Measurements from ENCODE around the gene PPP2R2C.

PPP2R2C gene

DNA sequence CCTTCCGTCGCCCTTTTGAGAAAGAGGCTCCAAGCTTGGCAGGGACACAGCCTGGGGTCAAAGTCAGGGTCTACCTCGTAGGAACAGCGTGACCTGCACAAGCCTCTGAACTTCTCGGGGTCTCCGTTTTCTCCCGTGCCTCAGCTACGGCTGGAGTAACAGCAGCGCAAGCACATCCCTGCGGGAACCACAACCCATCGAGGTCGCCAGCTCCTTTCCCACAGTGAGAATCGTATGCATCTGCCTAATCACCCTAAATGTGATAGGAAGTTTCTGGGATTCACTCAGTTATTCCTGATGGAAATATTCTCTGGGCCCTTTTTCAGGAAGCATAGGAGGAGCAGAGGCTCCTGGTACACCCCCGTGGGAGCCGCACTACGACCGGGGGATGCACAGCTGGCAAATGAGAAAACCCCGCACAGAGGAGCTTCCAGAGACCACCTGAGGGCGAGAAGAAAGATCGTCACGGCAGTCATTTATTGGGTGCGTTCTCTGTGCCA is 24.7 kb downstream of the PPP2R2C start:
- no peak for DNase-seq (ENCODE audit: low read depth)

DNA sequence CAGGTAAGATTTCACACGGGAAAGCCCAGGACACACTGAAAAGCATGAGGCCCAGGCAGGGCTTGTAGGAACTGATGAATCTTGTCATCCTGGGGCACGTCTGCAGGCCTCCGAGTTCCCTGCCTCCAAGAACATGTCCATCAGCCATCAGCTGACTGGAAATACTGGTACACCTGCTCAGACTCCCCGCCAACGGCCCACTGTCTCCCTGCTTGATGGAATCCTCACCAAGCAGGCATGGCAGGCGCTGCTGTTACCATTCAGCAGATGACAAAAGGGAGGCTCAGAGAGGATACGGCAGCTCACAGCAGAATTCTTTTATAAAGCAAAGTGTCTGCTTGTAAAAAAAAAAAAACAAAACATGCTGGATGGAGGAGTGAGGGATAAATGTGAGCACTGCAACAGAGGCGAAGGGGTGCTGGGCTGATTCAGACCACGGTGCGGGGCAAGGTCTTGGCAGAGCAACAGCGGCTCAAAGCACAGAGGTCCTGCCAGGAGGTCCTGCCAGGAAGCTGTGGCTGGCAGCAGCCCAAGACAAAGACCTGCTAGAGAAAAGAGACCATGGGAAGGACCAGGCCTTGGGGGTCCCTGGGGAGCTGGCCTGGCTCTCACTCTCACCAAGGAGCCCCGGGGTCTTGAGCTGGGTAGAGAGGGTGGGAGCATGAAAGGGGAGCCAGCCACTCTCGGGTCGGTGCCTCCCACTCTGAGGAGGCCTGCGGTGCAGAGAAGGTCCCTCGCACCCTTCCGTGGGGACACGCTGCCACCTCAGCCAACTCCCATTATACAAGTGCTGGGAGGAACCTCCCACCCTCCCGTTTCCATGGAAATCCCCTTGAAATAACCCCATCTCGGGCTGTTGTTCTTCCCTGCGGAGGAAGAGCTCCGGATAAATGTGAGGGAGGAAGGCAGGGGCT is 25.6 kb downstream of the PPP2R2C start:
- no peak for DNase-seq (ENCODE audit: low read depth)

DNA sequence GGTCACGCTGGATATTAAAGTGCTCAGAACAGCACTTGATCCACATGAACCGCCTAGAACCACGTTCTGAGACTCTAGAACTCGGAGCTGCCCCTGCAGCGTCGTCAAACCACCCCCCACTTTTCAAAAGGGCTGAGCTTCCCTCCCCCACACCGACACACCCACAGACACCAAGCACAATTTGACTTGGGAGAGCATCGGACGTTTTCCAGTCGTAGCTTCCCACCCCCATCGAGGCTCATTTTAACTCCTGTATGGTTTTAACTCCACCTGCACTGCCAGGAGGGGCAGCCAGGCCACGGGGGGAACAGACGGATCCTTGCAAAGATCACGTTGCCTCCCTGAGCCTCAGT is 26.3 kb downstream of the PPP2R2C start:
- DNase-seq (ENCODE audit: low read depth), result no peak

DNA sequence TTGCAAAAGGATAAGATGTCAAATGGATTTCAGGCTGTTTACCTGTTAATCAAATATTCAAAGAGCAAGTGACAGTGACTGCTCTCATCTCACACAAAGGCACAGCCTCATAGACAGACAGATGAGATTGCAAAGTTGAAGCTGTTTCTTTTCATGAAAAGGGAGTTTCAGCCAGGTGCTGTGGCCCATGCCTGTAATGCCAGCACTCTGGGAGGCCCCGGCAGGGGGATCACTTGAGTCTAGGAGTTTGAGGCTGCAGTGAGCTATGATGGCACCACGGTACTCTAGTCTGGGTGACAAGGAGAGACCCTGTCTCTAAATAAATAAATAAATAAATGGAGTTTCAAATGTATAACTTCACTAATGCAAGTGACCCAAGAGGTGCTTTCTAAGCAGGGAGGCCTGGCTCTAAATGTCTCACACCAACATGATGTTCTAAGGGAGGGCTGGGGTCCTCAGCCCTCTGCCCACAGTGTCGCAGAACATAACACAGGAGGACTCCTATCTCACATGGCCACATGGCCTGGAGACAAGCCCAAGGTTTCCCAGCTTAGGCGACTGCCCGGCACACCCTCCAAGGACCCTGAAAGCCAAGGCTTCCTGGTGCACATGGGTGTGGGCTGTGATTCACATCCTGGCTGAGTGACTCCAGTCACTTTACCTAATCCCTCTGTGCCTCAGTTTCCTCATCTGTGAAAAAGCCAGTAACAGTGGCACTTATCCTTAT is 26.8 kb downstream of the PPP2R2C start:
- no peak for DNase-seq (ENCODE audit: low read depth)

DNA sequence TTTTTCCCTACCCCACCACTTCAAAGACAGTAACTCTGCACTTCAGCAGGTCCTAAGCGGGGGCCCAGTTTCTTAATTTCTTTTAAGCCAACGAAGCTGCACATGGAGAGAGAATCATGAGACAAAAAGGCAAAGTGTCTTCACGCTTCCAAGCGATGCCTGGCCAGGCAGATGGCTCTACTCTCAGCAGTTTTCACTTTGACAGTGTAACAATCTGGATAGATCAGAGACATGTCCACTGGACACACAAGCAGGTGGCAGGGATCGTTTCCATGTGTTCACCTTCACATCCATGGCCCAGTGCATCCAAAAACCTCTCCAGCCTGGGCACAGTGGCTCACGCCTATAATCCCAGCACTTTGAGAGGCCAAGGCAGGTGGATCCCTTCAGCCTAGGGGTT is 27.8 kb downstream of the PPP2R2C start:
- no peak for DNase-seq (ENCODE audit: low read depth)

DNA sequence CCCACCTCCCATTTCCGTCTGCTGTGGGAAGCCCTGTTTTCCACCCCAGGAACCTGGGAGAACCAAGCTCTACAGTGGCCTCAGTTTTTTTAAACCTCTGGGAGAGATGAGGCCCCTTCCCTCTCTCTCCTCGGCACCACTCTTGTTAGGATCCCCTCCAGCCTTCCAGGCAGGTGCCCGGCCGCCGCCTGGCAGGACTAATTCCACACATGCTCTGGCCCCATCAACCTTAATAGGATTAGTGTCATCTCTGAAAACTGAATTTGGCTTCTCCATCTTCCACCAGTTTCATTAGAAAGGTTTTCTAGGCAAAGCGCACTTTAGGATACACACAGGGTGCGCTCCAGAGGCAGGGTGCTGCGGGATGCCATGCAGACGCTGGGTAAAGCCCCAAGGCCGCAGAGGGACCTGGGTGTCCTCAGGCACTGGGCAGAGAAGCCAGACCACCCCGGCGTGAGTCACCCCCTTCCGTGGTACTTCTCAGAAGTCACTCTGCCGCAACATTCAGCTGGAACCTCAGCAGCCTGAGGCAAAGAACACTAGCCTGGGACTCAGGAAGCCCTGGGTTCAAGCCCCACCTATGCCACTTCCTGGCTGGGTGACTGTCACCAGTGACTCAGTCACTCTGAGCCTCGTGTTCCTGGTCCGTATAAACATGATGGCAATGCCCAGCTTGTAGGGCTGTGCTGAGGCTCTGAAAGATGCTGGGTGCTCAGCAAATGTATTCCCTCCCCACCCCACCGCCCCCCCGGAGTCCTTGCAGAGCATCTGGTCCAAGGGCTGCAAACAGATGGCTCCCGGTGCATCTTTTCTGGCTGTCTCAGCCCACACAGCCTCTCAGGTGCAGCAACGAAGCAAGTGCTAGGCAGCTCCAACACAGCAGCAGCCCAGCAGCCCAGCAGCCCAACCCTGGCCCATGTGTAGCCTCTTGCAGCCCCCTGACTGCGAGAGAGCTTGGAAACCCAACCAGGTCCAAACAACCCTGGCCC is 29.1 kb downstream of the PPP2R2C start:
- DNase-seq (ENCODE audit: low read depth), result no peak

DNA sequence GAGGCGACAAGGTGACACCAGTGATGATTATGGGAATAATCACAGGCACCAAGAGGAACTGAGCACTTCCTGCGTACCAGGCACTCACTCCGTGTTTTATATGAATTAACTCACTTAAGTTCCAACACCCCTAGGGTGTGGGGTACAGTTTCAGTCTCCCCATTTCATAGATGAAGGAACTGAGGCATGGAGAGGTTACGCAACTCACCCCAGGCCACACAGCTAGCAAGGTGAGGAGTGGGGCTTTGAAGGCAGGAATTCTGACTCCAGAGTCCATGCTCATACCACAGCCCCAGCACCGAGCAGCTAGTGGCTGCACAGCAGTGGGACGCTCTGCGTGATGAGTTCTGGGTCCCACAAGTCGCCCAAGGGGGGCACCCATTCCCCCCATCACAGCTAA is 29.9 kb downstream of the PPP2R2C start:
- DNase-seq (ENCODE audit: low read depth), result no peak

DNA sequence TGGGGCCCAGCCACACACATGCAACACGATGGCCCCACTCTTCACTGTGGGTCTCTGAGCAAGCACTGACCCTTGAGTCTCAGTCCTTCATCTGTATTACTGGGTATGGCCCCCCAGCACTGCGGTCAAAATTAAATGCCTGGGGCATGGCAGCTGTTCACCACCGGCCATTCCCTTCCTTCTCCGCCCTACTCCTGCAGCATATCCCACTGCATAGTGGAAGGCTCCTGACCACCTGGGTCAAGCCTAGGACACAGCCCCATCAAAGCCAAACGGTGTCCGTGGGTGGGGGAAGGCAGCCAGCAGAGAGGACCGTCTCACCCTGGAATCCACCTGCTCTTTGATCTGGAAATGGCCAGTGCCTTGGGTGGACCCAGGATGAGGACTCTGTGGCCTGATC is 30.7 kb downstream of the PPP2R2C start:
- no peak for DNase-seq (ENCODE audit: low read depth)

DNA sequence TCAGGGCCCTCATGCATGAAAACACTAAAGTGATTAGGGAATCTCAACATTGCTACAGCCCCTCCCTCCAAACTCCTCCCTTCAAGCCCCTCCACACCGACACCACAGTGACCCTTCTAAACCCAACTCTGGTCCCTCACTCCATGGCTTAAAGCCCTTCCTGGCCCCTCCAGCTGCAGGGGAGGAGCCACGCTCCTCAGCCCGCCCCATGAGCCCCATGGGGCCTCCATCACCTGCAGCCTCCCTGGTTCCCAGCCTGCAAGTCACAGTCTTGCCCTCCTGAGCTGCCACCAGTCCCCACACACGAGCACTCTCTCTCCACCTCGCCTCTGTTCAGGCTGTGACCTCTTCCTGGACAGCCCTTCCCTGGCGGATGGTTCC is 31.2 kb downstream of the PPP2R2C start:
- DNase-seq (ENCODE audit: low read depth), result no peak

DNA sequence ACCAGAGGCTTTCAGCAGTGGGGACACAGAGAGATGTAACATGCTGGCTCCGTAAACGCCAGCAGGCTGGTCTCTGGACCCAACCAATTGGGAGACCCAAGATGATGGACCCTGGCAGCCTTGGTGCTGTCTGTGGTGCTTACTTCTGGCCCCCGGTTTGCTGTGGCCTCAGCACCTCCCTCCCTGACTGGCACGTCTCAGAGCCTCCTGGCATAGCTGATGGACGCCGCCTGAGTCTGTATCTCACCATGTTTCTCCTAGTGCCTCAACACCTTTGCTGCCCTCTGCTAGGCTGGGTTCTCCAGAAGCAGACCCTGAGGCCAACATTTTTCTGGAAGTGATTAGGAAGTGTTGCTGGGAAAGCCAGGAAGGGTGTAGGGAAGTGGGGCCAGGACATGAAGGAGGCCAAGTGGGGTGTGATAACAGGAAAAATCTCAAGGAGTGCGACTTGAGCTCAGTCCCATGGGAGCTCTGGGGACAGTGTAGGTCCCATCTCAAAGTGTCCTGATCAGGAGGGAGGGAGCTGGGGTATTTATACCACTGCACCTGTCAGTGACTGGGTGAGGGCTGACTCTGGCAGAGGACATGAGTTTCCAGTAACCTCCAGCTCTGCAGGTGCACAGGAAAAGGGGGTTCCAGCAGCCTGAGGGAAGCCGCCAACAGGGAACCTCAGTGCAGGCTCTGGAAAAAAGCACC is 31.8 kb downstream of the PPP2R2C start:
- DNase-seq (ENCODE audit: low read depth), result no peak

DNA sequence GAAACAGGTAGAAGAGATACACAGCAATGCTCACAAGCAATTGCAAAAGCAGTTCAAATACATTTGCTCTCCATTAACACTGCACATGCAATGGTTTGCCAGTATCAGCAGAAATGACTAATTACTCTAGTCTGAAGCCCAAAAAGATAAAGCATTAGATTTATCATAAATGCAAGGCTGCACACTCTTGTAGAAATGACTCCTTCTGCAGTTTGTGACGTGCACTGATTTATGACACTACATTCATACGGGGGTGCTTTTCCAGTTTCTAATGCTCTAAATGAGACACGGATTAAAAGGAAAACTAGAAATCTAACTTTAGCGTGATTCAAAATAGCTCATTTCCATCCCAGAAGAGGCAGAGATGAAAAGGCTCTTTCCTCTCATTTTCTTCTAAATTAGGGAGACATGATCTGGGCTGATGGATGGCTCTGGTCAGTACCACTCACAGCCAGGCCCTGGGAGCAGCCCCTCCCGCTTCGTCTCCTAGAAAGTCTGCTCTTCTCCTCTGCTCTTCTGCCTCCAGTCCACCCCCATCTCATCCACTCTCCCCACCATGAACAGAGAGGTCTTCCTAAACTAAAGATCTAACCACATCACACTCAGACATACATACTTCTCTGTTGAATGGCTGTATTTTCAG is 33.2 kb downstream of the PPP2R2C start:
- DNase-seq (ENCODE audit: low read depth), result no peak

DNA sequence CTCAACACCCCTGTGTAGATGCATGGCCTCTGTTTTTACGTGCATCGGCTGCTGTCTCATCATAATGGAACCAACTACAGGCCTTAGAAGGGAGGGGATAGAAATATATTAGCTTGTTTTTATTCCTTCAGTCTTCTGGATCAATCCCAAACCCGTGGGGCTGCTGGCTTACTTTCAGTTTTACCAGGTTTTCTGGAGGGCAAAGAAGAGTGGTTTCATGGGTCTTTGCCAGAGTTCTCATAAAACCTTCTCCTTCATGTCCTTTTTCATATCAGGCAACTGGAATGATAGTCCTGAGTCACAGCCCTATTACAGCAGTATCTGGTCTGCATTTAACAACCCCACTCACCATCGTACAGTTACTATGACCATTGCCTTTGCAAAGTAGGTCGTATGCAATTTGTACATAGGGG is 34.6 kb downstream of the PPP2R2C start:
- no peak for DNase-seq (ENCODE audit: low read depth)

DNA sequence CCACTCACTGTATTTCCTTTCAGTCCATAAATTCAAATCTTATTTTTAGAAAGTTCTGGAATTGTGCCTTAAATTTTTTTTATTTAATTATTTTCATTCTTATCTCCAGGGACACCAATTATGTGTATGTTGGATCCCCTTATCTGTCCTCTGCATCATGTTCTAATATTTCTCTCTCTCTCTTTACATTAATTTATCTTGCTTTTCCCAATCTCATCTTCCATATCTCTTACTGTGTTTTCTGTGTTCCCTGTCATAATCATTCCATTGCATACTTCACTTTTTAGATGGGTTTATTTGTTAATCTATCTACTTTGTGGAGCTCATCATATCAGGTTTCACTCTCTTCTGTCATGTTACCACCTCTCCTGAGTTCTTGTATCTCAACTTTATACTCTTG is 37.4 kb downstream of the PPP2R2C start:
- no peak for DNase-seq (ENCODE audit: low read depth)

DNA sequence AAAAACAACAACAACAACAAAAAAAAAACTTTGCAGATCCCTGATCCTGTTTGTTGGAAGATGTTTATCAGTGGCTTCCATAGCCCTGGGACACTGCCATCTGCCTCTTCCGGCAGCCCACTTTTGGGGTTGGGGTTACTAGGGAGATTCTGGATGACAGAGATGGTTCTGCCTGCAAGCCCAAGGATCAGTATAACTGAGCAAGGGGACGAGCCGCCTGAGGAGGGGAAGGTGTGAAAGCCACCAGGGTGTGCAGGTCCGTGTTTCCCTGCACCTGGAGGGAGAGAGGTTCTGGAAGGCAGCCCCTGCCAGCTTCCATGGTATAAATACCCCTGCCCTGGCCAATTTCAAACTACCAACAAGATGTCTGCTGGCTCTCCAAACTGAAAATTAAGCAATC is 41.5 kb downstream of the PPP2R2C start:
- no peak for DNase-seq (ENCODE audit: low read depth)

DNA sequence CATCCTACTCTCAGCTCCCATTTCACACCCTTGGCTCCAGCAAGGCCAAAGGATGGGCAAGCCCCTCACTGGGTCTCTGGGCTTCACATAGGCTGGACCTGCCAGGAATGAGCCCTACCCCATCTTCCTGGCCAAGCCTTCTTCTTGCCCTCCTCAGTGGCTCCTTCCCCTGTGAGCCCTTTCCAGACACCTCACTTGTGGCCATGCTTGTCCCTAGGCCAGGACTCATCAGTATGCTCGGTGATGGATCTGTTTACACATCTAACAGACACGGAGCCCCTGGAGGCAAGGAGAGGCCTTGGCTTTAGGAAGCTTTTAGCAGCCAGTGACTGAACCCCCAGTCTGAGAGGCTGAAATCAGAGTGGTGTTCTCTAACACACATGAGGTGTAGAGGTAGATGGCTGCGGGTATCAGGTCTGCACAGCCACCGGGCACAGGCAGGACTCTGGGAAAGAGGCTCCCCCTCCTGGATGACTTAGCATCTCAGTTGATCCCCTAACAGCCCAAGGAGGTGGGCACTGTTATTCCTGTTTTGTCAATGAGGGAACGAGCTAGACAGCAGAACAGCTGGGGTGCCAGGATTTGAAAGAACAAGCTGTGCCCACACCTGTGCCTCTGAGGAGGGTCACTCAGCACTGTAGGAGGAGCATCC is 44.8 kb downstream of the PPP2R2C start:
- no peak for DNase-seq (ENCODE audit: low read depth)

DNA sequence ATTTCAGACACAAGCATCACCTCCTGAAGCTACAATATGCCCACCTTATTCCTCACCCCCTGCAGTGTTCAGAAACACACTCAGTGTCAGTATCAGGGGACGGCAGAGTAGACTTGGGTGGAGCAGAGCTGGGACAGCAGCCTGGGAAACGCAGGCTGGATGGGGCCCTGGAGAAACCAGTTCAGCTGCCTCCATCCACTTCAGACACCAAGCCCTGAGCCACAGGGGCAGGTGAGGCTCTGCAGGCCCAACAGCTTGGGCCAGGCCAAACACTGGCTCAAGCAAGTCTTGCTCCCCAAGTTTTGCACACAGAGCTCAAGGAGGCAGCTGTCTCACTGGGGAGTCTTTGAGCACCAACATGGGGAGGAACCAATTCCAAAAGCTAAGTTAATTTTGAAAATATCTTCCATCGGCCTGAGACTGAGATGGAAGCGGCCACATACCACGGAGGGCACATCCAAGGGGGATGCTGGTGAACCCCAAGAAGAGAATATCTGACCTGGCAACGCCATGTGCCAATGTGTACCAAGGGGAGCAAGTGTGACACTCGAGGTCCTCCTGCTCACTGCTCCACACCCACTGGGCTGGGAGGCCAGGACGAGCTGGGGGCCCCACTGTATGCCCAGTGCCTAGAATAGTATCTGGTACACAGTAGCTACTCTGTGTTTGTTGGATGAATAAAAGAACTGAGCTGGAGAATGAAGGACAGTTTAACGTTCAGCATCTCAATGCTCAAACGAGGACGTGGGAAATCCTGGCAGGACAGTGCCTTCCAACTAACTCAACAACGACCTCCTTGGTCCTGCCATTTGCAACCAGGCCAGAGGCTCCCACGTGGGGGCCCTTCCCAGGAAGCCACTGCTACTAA is 45.6 kb downstream of the PPP2R2C start:
- no peak for DNase-seq (ENCODE audit: low read depth)

DNA sequence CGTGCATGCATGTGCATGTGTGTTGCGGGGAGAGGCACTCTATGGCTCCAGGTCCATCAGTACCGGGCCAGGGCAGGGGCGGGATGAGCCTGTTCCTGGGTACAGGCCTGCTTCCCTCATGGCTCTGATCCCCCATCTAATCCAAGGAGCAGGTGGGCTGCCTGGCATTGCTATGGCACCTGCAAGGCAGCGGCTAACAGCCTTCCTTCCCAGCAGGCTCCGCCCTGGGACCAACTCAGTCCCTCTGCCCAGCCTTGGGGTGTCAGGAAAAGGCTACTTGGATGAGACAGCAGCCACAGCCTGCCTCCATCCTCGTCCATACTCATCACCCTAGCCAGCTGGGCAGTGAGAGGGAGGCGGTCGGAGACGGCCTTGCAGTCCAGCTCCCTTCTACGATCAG is 46.5 kb downstream of the PPP2R2C start:
- no peak for DNase-seq (ENCODE audit: low read depth)

DNA sequence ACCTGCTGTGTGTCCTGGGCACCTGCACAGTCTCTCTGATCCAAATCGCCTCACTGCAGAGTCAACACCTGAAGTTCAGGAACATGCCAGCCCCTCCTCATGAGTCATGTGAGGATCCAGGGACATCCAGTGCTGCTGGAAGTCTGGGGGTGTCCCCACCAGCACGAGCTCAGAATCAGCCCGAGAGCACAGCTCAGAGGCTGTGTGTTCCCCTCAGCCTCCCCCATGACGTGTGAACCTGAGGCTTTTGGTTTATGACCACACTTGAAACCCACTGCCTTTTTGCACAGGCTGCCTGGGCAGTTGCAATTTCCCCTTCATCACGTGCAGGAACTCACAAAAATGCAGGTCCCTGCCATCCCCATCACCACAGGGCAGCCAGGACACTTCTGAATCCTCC is 47.1 kb downstream of the PPP2R2C start:
- no peak for DNase-seq (ENCODE audit: low read depth)

DNA sequence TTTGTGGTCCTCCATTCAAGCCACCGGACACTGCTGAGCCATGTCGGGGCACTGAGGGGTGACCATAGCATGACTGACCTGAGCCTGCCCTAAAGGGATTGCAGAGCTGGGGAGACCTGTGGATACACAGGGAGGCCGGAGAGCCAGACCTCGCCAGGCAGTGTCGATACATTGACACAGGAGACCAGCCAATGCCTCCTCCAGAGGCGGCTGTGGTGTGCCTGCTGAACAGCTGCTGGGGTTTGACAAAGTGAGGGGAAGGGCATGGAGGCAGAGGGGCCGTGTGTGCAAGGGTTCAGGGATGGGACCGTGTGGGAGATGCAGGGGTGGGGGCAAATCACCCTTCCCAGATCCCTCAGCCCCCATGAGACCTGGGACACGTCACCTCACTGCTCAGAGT is 48.0 kb downstream of the PPP2R2C start:
- no peak for DNase-seq (ENCODE audit: low read depth)

DNA sequence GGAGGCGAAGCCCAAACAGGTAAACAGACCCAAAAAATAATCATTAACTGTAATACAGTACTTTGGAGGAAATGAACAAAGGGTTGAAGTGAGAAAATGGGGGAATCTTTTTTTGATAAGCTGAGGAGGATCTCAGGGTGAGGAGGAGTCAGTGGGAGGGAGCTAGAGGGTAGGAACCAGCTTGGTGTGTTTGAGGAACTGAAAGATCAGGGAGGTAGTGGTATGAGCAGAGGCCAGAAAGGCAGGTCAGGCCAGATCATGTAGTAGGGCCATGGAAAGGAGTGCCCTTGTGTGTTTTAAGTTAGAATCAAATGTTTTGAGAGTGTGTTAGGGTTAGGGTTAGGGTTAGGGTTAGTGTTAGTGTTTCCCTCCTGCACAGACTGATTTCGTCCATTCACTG is 48.8 kb downstream of the PPP2R2C start:
- no peak for DNase-seq (ENCODE audit: low read depth)

Measured in GM04504 (cell line).